Astrocyte of the cerebellum (primary cell): Measurements from ENCODE around the gene CA7.

Source experiments
- DNase-seq: peaks from one replicate; pipeline ENCODE4 v3.0.0-alpha.2; 2011; ENCODE audit warnings: low read depth
- H3K4me3 ChIP-seq: 2 replicates; pipeline ENCODE4 v1.5.1; 2011; ENCODE audit warnings: mild to moderate bottlenecking, low read depth, low read length, moderate library complexity
- CTCF ChIP-seq: IDR thresholded peaks from 2 replicates; pipeline ENCODE4 v1.5.1; 2012; ENCODE audit warnings: low read length, low read depth, moderate library complexity, mild to moderate bottlenecking; ENCODE audit errors: missing control alignments
- in situ Hi-C: cut with HindIII; loops from 2 replicates; pipeline ENCODE4 v1.10.0; 2017; ENCODE audit warnings: low sequenced_read_pairs

CA7 gene

GRCh38 chr16:66898207-66898606, 54.0 kb downstream of the CA7 start:
- no peak overlapping the region for H3K4me3 ChIP-seq
- DNase-seq: no peak
- in situ Hi-C loops: no loop called here
- no peak for TF ChIP-seq CTCF

GRCh38 chr16:66898933-66899309, 54.7 kb downstream of the CA7 start:
- no peak for TF ChIP-seq CTCF
- DNase-seq: no peak
- in situ Hi-C loops: no loop called here
- no peak overlapping the region for H3K4me3 ChIP-seq

- in situ Hi-C loops: no loop called here
- no peak for TF ChIP-seq CTCF
- DNase-seq: no peak
- no peak overlapping the region for H3K4me3 ChIP-seq
Measured at GRCh38 chr16:66899310-66899944, 55.2 kb downstream of the CA7 start.

GRCh38 chr16:66899945-66900710, 55.9 kb downstream of the CA7 start:
- no peak for TF ChIP-seq CTCF
- in situ Hi-C loops: no loop called here
- DNase-seq: no peak
- no peak overlapping the region for H3K4me3 ChIP-seq

GRCh38 chr16:66900721-66901441, 56.7 kb downstream of the CA7 start:
- in situ Hi-C loops: no loop called here
- no peak for TF ChIP-seq CTCF
- no peak for DNase-seq
- H3K4me3 ChIP-seq: no peak overlapping the region

GRCh38 chr16:66901626-66902025, 57.4 kb downstream of the CA7 start:
- in situ Hi-C loops: no loop called here
- no peak overlapping the region for H3K4me3 ChIP-seq
- no peak for DNase-seq
- no peak for TF ChIP-seq CTCF
